Measurements from ENCODE around the gene IGFL4. TPM values are rescaled to one million over a fixed set of nuclear protein-coding genes. Genes with fewer than 3 reads are reported as not detected.

IGFL4 gene
- total RNA-seq, 2 donors from 2014 or later, result not detected

DNA sequence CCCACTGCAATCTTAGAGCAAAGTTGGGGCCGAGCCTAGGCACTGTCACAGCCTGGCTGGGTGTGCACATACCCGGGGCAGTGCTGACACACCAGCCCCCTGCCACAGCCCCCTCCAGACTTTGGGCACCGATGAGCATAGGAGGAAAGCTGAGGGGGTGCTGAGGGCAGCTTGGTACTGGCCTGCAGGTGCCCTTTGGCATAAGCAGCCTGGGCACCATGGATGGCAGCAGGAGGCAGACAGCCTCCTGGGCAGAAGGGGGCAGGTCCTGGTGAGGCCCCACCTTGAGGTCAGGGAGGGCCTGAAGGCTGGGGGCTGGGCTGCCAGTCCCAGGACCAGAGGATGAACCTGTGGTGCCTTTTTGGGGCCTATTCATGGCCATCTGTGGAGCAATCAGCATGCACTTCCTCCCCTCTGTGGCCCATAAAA, 8.2 kb downstream of the IGFL4 start:
- Histone ChIP-seq H3K36me3 (no peaks in the 10 kb centered on the region), H3K27ac (no peak overlapping the region), H3K27me3 (replicated peaks; ENCODE audit: insufficient read depth) (no peaks in the 10 kb centered on the region), H3K4me3 (no peak overlapping the region), H3K4me1 (replicated peaks) (no peaks in the 10 kb centered on the region), H3K9me3 (no peaks in the 10 kb centered on the region)
- TF ChIP-seq POLR2A (IDR thresholded peaks at IDR 0.05), result no peak
- TF ChIP-seq, protein P1, sequence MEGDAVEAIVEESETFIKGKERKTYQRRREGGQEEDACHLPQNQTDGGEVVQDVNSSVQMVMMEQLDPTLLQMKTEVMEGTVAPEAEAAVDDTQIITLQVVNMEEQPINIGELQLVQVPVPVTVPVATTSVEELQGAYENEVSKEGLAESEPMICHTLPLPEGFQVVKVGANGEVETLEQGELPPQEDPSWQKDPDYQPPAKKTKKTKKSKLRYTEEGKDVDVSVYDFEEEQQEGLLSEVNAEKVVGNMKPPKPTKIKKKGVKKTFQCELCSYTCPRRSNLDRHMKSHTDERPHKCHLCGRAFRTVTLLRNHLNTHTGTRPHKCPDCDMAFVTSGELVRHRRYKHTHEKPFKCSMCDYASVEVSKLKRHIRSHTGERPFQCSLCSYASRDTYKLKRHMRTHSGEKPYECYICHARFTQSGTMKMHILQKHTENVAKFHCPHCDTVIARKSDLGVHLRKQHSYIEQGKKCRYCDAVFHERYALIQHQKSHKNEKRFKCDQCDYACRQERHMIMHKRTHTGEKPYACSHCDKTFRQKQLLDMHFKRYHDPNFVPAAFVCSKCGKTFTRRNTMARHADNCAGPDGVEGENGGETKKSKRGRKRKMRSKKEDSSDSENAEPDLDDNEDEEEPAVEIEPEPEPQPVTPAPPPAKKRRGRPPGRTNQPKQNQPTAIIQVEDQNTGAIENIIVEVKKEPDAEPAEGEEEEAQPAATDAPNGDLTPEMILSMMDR (IDR thresholded peaks at IDR 0.05), result no peak
- no peak for TF ChIP-seq POLR2AphosphoS5 (IDR thresholded peaks at IDR 0.05)
- DNase-seq (ENCODE audit: low spot score), result no peak
- intact Hi-C loops (cut with DNase I), result no loop called here
- 90% methylated on average over 3 of the region's 3 CpGs for WGBS

DNA sequence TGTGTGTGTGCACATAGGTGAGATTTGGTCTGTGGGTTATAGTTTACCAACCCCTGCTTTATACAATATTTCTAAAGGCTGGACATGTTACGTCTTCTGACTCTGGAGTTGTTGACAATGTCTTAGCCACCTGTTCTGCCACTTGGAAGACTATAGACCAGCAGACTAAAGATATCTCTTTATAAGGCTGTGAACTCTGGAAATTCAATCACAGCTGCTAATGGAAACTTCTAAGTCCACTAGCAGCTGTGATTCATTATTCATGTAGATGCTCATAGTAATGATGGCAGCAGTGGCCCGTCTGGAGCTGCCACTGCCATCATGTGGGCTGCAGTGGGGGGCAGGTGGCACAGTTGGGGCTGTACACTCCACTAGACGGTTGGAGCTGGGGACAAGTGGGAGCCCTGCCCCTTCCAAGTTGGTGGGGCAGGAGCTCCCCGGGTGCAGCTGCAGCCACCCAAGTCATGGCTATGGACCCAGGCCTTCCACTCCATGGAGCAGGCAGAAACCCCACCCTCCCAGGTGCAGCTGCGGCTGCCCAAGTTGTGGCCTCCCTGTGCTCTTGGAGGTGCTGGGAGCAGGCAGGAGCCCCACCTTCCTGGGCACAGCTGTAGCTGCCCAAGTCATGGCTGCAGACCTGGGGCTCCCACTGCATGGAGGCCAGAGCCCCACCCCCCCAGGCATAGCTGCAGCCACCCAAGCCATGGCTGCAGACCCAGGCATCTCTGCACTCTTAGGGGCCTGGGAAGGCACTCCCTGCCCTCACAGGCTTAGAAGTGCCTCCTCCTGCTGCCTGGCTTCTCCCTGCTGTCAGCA, 8.8 kb downstream of the IGFL4 start:
- intact Hi-C loops (cut with DNase I), result no loop called here
- 81% methylated on average over 3 of the region's 5 CpGs for WGBS

DNA sequence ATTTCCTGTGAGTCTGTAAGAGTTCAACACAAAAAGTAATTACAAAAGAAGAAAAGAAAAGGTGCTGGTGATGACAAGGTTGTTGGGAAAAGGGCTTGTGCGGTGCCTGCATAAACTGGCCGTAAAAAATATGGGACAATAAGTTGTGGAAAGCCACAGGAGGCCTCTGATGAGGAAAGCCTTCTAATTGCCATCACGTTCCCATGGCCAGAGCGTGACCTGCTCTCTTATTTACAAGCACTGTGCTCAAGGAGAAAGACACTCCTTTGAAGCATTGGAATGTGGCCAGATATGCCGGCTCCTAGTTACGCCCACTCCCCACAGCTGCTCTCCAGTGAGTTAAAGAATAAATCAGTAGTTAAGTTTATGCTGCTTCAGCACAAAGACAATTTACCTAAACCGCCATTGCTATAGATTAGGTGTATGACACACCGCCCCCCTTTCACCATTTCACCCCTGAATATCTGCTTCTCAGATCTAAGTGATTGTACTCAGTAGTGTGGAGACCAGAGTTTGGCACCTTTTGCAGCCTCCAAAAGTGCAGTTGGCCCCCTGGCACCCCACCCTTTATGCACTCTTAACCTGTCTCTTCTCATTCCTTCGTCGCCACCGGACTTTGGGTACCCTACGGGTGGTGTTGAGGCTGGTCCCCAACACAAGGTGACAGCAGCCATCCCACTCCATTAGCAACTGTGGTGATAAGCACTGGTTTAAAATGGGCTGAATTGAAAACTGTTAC, 9.8 kb downstream of the IGFL4 start:
- WGBS, result 48% methylated on average over 12 of the region's 12 CpGs
- no peak for DNase-seq (ENCODE audit: low spot score)
- Histone ChIP-seq H3K27me3 (replicated peaks; ENCODE audit: insufficient read depth) (no peaks in the 10 kb centered on the region), H3K36me3 (no peaks in the 10 kb centered on the region), H3K4me1 (replicated peaks) (no peaks in the 10 kb centered on the region), H3K27ac (no peak overlapping the region), H3K4me3 (no peak overlapping the region), H3K9me3 (no peaks in the 10 kb centered on the region)
- TF ChIP-seq, protein P1 (IDR thresholded peaks at IDR 0.05), result no peak
- TF ChIP-seq POLR2AphosphoS5 (IDR thresholded peaks at IDR 0.05) (no peak), POLR2A (IDR thresholded peaks at IDR 0.05) (no peak)
- intact Hi-C loops (cut with DNase I), result no loop called here

More for the DNA sequence above, 8.8 kb downstream of the IGFL4 start:
- TF ChIP-seq, protein P1 (IDR thresholded peaks at IDR 0.05), result no peak
- TF ChIP-seq POLR2A (IDR thresholded peaks at IDR 0.05), result no peak
- no peak for TF ChIP-seq POLR2AphosphoS5 (IDR thresholded peaks at IDR 0.05)
- Histone ChIP-seq H3K27ac (no peak overlapping the region), H3K36me3 (no peaks in the 10 kb centered on the region), H3K9me3 (no peaks in the 10 kb centered on the region), H3K27me3 (replicated peaks; ENCODE audit: insufficient read depth) (no peaks in the 10 kb centered on the region), H3K4me1 (replicated peaks) (no peaks in the 10 kb centered on the region), H3K4me3 (no peak overlapping the region)
- no peak for DNase-seq (ENCODE audit: low spot score)

DNA sequence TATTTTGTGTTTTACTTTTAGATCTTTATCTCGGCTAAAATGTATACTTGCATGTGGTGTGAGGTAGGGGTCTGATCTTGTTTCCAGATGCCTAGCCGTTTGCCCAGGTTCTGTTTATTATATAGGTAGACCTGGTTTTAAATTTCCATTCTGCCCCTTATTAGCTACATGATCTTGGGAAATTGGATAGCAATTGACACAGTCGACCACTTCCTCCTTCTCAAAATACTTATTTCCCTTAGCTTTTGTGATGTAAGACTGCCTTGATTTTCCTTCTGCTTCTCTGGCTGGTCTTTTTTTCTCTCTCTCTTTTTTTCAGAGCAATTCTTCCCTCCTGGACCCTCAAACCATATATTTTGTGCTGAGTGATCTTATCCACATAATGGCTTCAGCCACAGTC, 15.0 kb downstream of the IGFL4 start:
- DNase-seq (ENCODE audit: low spot score), result no peak
- Histone ChIP-seq H3K36me3 (no peaks in the 10 kb centered on the region), H3K27me3 (replicated peaks; ENCODE audit: insufficient read depth) (no peaks in the 10 kb centered on the region), H3K4me1 (replicated peaks) (no peaks in the 10 kb centered on the region), H3K9me3 (no peaks in the 10 kb centered on the region), H3K27ac (no peak overlapping the region), H3K4me3 (no peak overlapping the region)
- intact Hi-C loops (cut with DNase I), result loop anchor here (2.0 to 5.0 kb wide), 2 partner anchors 163 to 241 kb away; no protein-coding TSS in a partner anchor
- WGBS, result 73% methylated on average over 3 of the region's 3 CpGs
- no peak for TF ChIP-seq POLR2AphosphoS5 (IDR thresholded peaks at IDR 0.05)
- TF ChIP-seq POLR2A (IDR thresholded peaks at IDR 0.05), result no peak
- TF ChIP-seq, protein P1 (IDR thresholded peaks at IDR 0.05), result no peak

Data from prostate gland (tissue), 2 donors.